Loucy (cell line): ENCODE results near the gene PRKAR2B.
"Not testable (repeated sequence)": the region's sequence is repeated elsewhere in the genome, so short reads cannot be mapped to it uniquely, and the experiment has no call there.

Experiments used
- H2AFZ ChIP-seq: fragments of 200-600 bp; sonication (generic); 2 replicates; pipeline ENCODE4 v1.6.0; 2016; ENCODE audit warnings: antibody characterized with exemption, mild to moderate bottlenecking, low read length, moderate library complexity
- H3F3A ChIP-seq: fragments of 200-600 bp; 2 replicates; pipeline ENCODE4 v1.6.0; 2016; ENCODE audit warnings: antibody characterized with exemption, low read depth, mild to moderate bottlenecking
- H3K27me3 ChIP-seq: fragments of 200-600 bp; sonication (generic); 2 replicates; pipeline ENCODE4 v1.6.1; 2014; ENCODE audit warnings: low read length, mild to moderate bottlenecking; ENCODE audit not compliant: insufficient read depth, poor library complexity, severe bottlenecking
- H3K36me3 ChIP-seq: fragments of 200-600 bp; sonication (generic); 2 replicates; pipeline ENCODE4 v1.6.1; 2016; ENCODE audit warnings: low read length; ENCODE audit not compliant: insufficient read depth
- H3K4me1 ChIP-seq: fragments of 200-600 bp; sonication (generic); 2 replicates; pipeline ENCODE4 v1.5.1; 2014; ENCODE audit warnings: low read length, mild to moderate bottlenecking; ENCODE audit not compliant: insufficient read depth, poor library complexity, severe bottlenecking
- H3K4me2 ChIP-seq: fragments of 200-600 bp; sonication (generic); 2 replicates; pipeline ENCODE4 v1.6.0; 2014; ENCODE audit warnings: antibody characterized with exemption, low read length, low read depth, mild to moderate bottlenecking; ENCODE audit not compliant: poor library complexity, severe bottlenecking
- H3K4me3 ChIP-seq: fragments of 200-600 bp; sonication (generic); 2 replicates; pipeline ENCODE4 v1.5.1; 2014; ENCODE audit warnings: low read length, mild to moderate bottlenecking, mixed read lengths; ENCODE audit not compliant: poor library complexity, severe bottlenecking
- H3K79me2 ChIP-seq: fragments of 200-600 bp; sonication (generic); 2 replicates; pipeline ENCODE4 v1.6.1; 2014; ENCODE audit warnings: low read length; ENCODE audit not compliant: insufficient read depth
- H3K9ac ChIP-seq: fragments of 200-600 bp; sonication (generic); 2 replicates; pipeline ENCODE4 v1.6.0; 2014; ENCODE audit warnings: mild to moderate bottlenecking, low read depth, low read length, moderate library complexity; ENCODE audit not compliant: poor library complexity, severe bottlenecking
- H3K9me2 ChIP-seq: fragments of 200-600 bp; sonication (generic); replicated peaks from 2 replicates; pipeline ENCODE4 v1.6.1; 2016; ENCODE audit warnings: low read depth, low read length, mixed read lengths
- H3K9me3 ChIP-seq: fragments of 200-600 bp; sonication (generic); 2 replicates; pipeline ENCODE4 v1.6.1; 2014; ENCODE audit warnings: mild to moderate bottlenecking, antibody characterized with exemption, low read length, low read depth; ENCODE audit not compliant: insufficient read depth
- H4K20me1 ChIP-seq: fragments of 200-600 bp; sonication (generic); 2 replicates; pipeline ENCODE4 v1.6.0; 2014; ENCODE audit warnings: antibody characterized with exemption, low read length, mild to moderate bottlenecking; ENCODE audit not compliant: insufficient read depth, poor library complexity, severe bottlenecking
- CTCF ChIP-seq: fragments of 200-600 bp; sonication (generic); conservative IDR thresholded peaks from 2 replicates; pipeline ENCODE4 v1.5.1; 2014; ENCODE audit warnings: mild to moderate bottlenecking, antibody characterized with exemption, low read length
- EZH2phosphoT487 ChIP-seq: fragments of 200-600 bp; IDR thresholded peaks from 2 replicates; pipeline ENCODE4 v1.6.1; 2018; ENCODE audit warnings: antibody characterized with exemption, mild to moderate bottlenecking, moderate library complexity, borderline replicate concordance

PRKAR2B gene

GRCh38 chr7:107133396-107133795 lies 88.9 kb downstream of the PRKAR2B start:
- Histone ChIP-seq H3K27me3 (no peaks in the 10 kb centered on the region), H3K4me2 (no peak overlapping the region), H3K79me2 (no peaks in the 10 kb centered on the region), H3K36me3 (no peaks in the 10 kb centered on the region), H3K9me2 (no peaks in the 10 kb centered on the region), H3K9ac (no peak overlapping the region), H3K9me3 (no peaks in the 10 kb centered on the region), H2AFZ (no peak overlapping the region), H3K4me3 (no peak overlapping the region), H3F3A (no peaks in the 10 kb centered on the region), H3K4me1 (no peaks in the 10 kb centered on the region), H4K20me1 (no peaks in the 10 kb centered on the region)
- TF ChIP-seq CTCF (no peak), EZH2phosphoT487 (no peak)

DNA sequence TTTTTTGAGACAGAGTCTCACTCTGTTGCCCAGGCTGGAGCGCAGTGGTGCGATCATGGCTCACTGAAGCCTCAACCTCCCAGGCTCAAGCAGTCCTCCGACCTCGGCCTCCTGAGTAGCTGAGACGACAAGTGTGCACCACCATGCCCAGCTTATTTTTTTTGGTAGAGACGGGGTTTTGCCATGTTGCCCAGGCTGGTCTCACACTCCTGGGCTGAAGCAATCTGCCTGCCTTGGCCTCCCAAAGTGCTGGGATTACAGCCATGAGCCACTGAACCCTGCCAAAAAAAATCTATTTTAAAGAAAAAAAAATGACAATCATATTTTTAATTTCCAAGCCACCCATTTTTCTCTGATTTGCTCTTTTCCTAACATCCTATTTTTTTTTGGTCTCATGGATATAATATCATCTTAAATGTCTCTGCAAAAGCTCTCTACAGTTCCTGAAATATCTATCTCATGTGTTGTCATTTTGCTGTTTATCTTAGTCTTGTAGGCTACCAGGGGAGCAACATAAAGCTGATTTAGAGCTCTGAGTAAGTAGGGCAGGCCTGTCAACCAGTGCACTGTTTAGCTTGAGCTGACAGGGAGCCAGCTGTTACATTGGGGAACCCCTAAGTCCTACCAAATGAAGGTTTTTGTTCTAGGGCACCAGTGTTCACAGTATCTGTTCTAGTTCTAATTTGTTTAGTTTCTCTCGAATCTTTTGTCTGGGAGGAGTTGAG lies 94.4 kb downstream of the PRKAR2B start:
- Histone ChIP-seq H3K36me3 (no peaks in the 10 kb centered on the region), H3K9me2 (no peaks in the 10 kb centered on the region), H3K9me3 (no peaks in the 10 kb centered on the region), H2AFZ (no peak overlapping the region), H3K4me2 (no peak overlapping the region), H4K20me1 (no peaks in the 10 kb centered on the region), H3F3A (no peaks in the 10 kb centered on the region), H3K4me1 (no peaks in the 10 kb centered on the region), H3K79me2 (no peaks in the 10 kb centered on the region), H3K27me3 (no peaks in the 10 kb centered on the region), H3K4me3 (no peak overlapping the region), H3K9ac (no peak overlapping the region)
- TF ChIP-seq CTCF: no peak
- TF ChIP-seq EZH2phosphoT487: no peak

GRCh38 chr7:107143875-107144274 lies 99.4 kb downstream of the PRKAR2B start:
- not testable (repeated sequence) for H3K9me2 ChIP-seq, H3K27me3 ChIP-seq, H3K9ac ChIP-seq, H3K4me2 ChIP-seq, H3K79me2 ChIP-seq, H3K36me3 ChIP-seq, H2AFZ ChIP-seq, H3K4me3 ChIP-seq, H4K20me1 ChIP-seq, H3K9me3 ChIP-seq, H3F3A ChIP-seq, H3K4me1 ChIP-seq
